Skeletal muscle tissue (tissue), 4 donors: ENCODE measurements around the gene RXRA. TPM values are rescaled to one million over a fixed set of nuclear protein-coding genes. Genes with fewer than 3 reads are reported as not detected.

ENCODE experiments used
- H3K27ac ChIP-seq: one replicate; pipeline ENCODE4 v1.7.0; 2013; ENCODE audit warnings: mild to moderate bottlenecking, low read depth, low read length, inconsistent platforms
- H3K27me3 ChIP-seq, 3 donors: one replicate each; pipeline ENCODE4 v1.7.0; 2013; ENCODE audit warnings: low read length in 3 of 3; ENCODE audit not compliant: control insufficient read depth in 3 of 3, insufficient read depth in 3 of 3
- H3K36me3 ChIP-seq, 3 donors: one replicate each; pipeline ENCODE4 v1.7.0; 2013; ENCODE audit warnings: low read length in 3 of 3; ENCODE audit not compliant: control insufficient read depth in 3 of 3, insufficient read depth in 3 of 3
- H3K4me1 ChIP-seq, 3 donors: one replicate each; pipeline ENCODE4 v1.7.0; 2013; ENCODE audit warnings: low read length in 3 of 3, mild to moderate bottlenecking in 3 of 3; ENCODE audit not compliant: control insufficient read depth in 3 of 3, insufficient read depth in 3 of 3
- H3K4me3 ChIP-seq, 3 donors: one replicate each; pipeline ENCODE4 v1.7.0; 2013; ENCODE audit warnings: low read length in 3 of 3
- H3K9ac ChIP-seq, 3 donors: one replicate each; pipeline ENCODE4 v1.7.0; 2013; ENCODE audit warnings: low read length in 3 of 3, mild to moderate bottlenecking in 3 of 3, moderate library complexity in 2 of 3, low read depth in 1 of 3
- H3K9me3 ChIP-seq, 3 donors: one replicate each; pipeline ENCODE4 v1.7.0; 2013; ENCODE audit warnings: low read length in 3 of 3; ENCODE audit not compliant: control insufficient read depth in 3 of 3
- total RNA-seq: library from RNA; depleted of rRNA; stranded (reverse); fragments of >200 nt; gene quantifications from one replicate; pipeline ENCODE4 v1.2.3, GENCODE V29; 2014
- donor health status: Osteomylitis.

Gene RXRA
- total RNA-seq, 1 donor from 2014 or later: 11.5 TPM

- Histone ChIP-seq H3K27ac (no peak overlapping the region), H3K27me3 (peaks cover 0 to 9% (median 5%) of the 10 kb centered on the region in 3 donors), H3K36me3 (no peaks in the 10 kb centered on the region), H3K4me1 (peaks cover 17 to 20% (median 18%) of the 10 kb centered on the region in 3 donors), H3K9ac (no peak overlapping the region), H3K9me3 (peaks cover 3 to 5% (median 4%) of the 10 kb centered on the region in 3 donors), H3K4me3 (no peak overlapping the region)
These were observed 135.2 kb downstream of the RXRA start for GRCh38 chr9:134461426-134461982.

- Histone ChIP-seq H3K9ac (no peak overlapping the region), H3K27me3 (peaks cover 0 to 9% (median 5%) of the 10 kb centered on the region in 3 donors), H3K4me1 (peaks cover 9 to 12% (median 12%) of the 10 kb centered on the region in 3 donors), H3K36me3 (no peaks in the 10 kb centered on the region), H3K4me3 (no peak overlapping the region), H3K27ac (no peak overlapping the region), H3K9me3 (peaks cover 3 to 5% (median 4%) of the 10 kb centered on the region in 3 donors)
These were observed 136.1 kb downstream of the RXRA start for GRCh38 chr9:134462318-134462717.

GRCh38 chr9:134463280-134463679, 137.0 kb downstream of the RXRA start:
- peaks cover under 1 to 9% (median 5%) of the 10 kb centered on the region in 3 donors for H3K27me3 ChIP-seq
- no peak overlapping the region for H3K4me3 ChIP-seq
- no peak overlapping the region for H3K27ac ChIP-seq
- peaks cover 3 to 5% (median 4%) of the 10 kb centered on the region in 3 donors for H3K9me3 ChIP-seq
- H3K4me1 ChIP-seq: peaks cover 4 to 6% (median 5%) of the 10 kb centered on the region in 3 donors
- no peaks in the 10 kb centered on the region for H3K36me3 ChIP-seq
- no peak overlapping the region for H3K9ac ChIP-seq

- no peaks in the 10 kb centered on the region for H3K9me3 ChIP-seq
- no peak overlapping the region for H3K4me3 ChIP-seq
- H3K4me1 ChIP-seq: peaks cover 0 to 9% (median 4%) of the 10 kb centered on the region in 3 donors
- peaks cover 6 to 11% (median 7%) of the 10 kb centered on the region in 3 donors for H3K27me3 ChIP-seq
- H3K9ac ChIP-seq: no peak overlapping the region
- no peaks in the 10 kb centered on the region for H3K36me3 ChIP-seq
- H3K27ac ChIP-seq: no peak overlapping the region
These were observed 140.8 kb downstream of the RXRA start for GRCh38 chr9:134466869-134467616.

GRCh38 chr9:134468358-134468757, 142.1 kb downstream of the RXRA start:
- Histone ChIP-seq H3K27me3 (peaks cover 3 to 11% (median 7%) of the 10 kb centered on the region in 3 donors), H3K27ac (no peak overlapping the region), H3K4me3 (no peak overlapping the region), H3K36me3 (no peaks in the 10 kb centered on the region), H3K9me3 (no peaks in the 10 kb centered on the region), H3K9ac (no peak overlapping the region), H3K4me1 (peaks cover 6 to 14% (median 7%) of the 10 kb centered on the region in 3 donors)

- H3K4me1 ChIP-seq: peaks cover 10 to 22% (median 12%) of the 10 kb centered on the region in 3 donors
- H3K9ac ChIP-seq: no peak overlapping the region
- H3K27ac ChIP-seq: peak overlapping the region; percentile 40
- peaks cover 3 to 7% (median 7%) of the 10 kb centered on the region in 3 donors for H3K27me3 ChIP-seq
- H3K4me3 ChIP-seq: no peak overlapping the region
- no peaks in the 10 kb centered on the region for H3K36me3 ChIP-seq
- H3K9me3 ChIP-seq: no peaks in the 10 kb centered on the region
These were observed 143.0 kb downstream of the RXRA start for GRCh38 chr9:134469041-134469875.

- Histone ChIP-seq H3K4me1 (peaks cover 25 to 41% (median 28%) of the 10 kb centered on the region in 3 donors), H3K36me3 (no peaks in the 10 kb centered on the region), H3K9me3 (no peaks in the 10 kb centered on the region), H3K27ac (no peak overlapping the region), H3K4me3 (no peak overlapping the region), H3K9ac (no peak overlapping the region), H3K27me3 (peaks cover 3 to 7% (median 7%) of the 10 kb centered on the region in 3 donors)
These were observed 146.0 kb downstream of the RXRA start for GRCh38 chr9:134472256-134472655.

GRCh38 chr9:134473141-134474054, 147.1 kb downstream of the RXRA start:
- H3K27me3 ChIP-seq: peaks cover 3 to 7% (median 6%) of the 10 kb centered on the region in 3 donors
- peak overlapping the region in 2 of 3 donors; percentile 21 to 33 for H3K9ac ChIP-seq
- H3K27ac ChIP-seq: peak overlapping the region; percentile 54
- H3K4me1 ChIP-seq: peaks cover 29 to 45% (median 33%) of the 10 kb centered on the region in 3 donors
- H3K36me3 ChIP-seq: no peaks in the 10 kb centered on the region
- H3K4me3 ChIP-seq: no peak overlapping the region
- no peaks in the 10 kb centered on the region for H3K9me3 ChIP-seq

GRCh38 chr9:134474055-134474370, 147.8 kb downstream of the RXRA start:
- Histone ChIP-seq H3K9me3 (no peaks in the 10 kb centered on the region), H3K27me3 (peaks cover 0 to 3% (median under 1%) of the 10 kb centered on the region in 3 donors), H3K9ac (no peak overlapping the region), H3K27ac (peak overlapping the region; percentile 54), H3K4me3 (no peak overlapping the region), H3K36me3 (no peaks in the 10 kb centered on the region), H3K4me1 (peaks cover 25 to 40% (median 33%) of the 10 kb centered on the region in 3 donors)
